Measurements from ENCODE around the gene MAP3K4.
"Not testable (repeated sequence)": the region's sequence is repeated elsewhere in the genome, so short reads cannot be mapped to it uniquely, and the experiment has no call there.

DNA sequence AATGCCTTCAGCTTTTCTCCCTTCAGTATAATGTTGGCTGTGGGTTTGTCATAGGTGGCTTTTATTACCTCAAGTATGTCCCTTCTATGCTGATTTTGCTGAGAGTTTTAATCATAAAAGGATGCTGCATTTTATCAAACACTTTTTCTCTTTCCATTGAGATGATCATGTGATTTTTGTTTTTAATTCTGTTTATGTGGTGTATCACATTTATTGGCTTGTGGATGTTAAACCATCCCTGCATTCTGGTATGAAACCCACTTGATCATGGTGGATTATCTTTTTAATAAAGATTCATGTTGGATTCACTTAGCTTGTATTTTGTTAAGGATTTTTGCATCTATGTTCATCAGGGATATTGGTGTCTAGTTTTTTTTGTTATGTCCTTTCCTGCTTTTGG is 131.8 kb downstream of the MAP3K4 start:
- TF ChIP-seq CTCF, POLR2A (IDR thresholded peaks at IDR 0.05): not testable (repeated sequence)

Measured in ovary (tissue), 3 donors.